Esophagus muscularis mucosa (tissue), 4 donors: Measurements from ENCODE around the gene ZNF283. TPM values are rescaled to one million over a fixed set of nuclear protein-coding genes. Genes with fewer than 3 reads are reported as not detected.
A peak's percentile ranks its signal among the peaks of the same experiment; 100 is the strongest.

Source experiments
- DNase-seq: peaks from one replicate; pipeline ENCODE4 v3.0.0-alpha.2; 2017; ENCODE audit errors: extremely low spot score
- H3K27ac ChIP-seq, 4 donors: fragments of 200-600 bp; sonication (generic); replicated peaks in 1 of 4; 1 replicate in 3 of 4; 2 replicates in 1 of 4; pipeline ENCODE4 v1.5.1; 2016 to 2019; ENCODE audit warnings: mild to moderate bottlenecking in 1 of 4
- H3K27me3 ChIP-seq, 4 donors: fragments of 200-600 bp; sonication (generic); one replicate each; pipeline versions ENCODE4 v1.5.1 to v1.6.0; 2016 to 2019
- H3K36me3 ChIP-seq, 4 donors: fragments of 200-600 bp; sonication (generic); one replicate each; pipeline ENCODE4 v1.5.1; 2016 to 2019
- H3K4me1 ChIP-seq, 4 donors: fragments of 200-600 bp; sonication (generic); one replicate each; pipeline ENCODE4 v1.5.1; 2016 to 2019
- H3K4me3 ChIP-seq, 4 donors: fragments of 200-600 bp; sonication (generic); 1 replicate in 2 of 4; 2 replicates in 2 of 4; pipeline ENCODE4 v1.5.1; 2016 to 2019; ENCODE audit warnings: mild to moderate bottlenecking in 4 of 4, moderate library complexity in 1 of 4
- H3K9me3 ChIP-seq, 4 donors: fragments of 200-600 bp; sonication (generic); 1 replicate in 3 of 4; 2 replicates in 1 of 4; pipeline ENCODE4 v1.5.1; 2016 to 2019
- EP300 ChIP-seq: sonication (generic); formaldehyde crosslinking; IDR thresholded peaks from one replicate; pipeline ENCODE4 v1.6.1; 2017; ENCODE audit warnings: antibody characterized with exemption
- POLR2A ChIP-seq: fragments of 450-650 bp; IDR thresholded peaks from one replicate; pipeline ENCODE4 v1.6.1; 2017; ENCODE audit warnings: antibody characterized with exemption, moderate library complexity, mild to moderate bottlenecking, low read depth
- POLR2AphosphoS5 ChIP-seq, 2 donors: sonication (generic); formaldehyde crosslinking; IDR thresholded peaks; one replicate each; pipeline ENCODE4 v1.6.1; 2017; ENCODE audit warnings: antibody characterized with exemption in 2 of 2
- WGBS: methylation state at CpG from one replicate; pipeline ENCODE4 v1.1.5; 2018; 5-methylcytosine and 5-hydroxymethylcytosine counted together
- intact Hi-C: fragments of 100-400 bp; cut with DNase I; formaldehyde crosslinking; loops from one replicate; pipeline ENCODE4 v1.15.1; 2023
- total RNA-seq, 4 donors: library from RNA; depleted of rRNA; stranded (reverse); fragments of >200 nt; gene quantifications; one replicate each; pipeline versions ENCODE4 v1.1.0 to v1.2.1, GENCODE V29; 2016
- TF ChIP-seq, protein P1 (sequence below), 3 experiments: fragments of 200-600 bp in 2 of 3; fragments of 450-650 bp in 1 of 3; sonication (generic) in 2 of 3; IDR thresholded peaks; one replicate each; pipeline ENCODE4 v1.5.1; 2017 to 2019; ENCODE audit warnings: antibody characterized with exemption in 3 of 3, mild to moderate bottlenecking in 2 of 3, moderate library complexity in 1 of 3

ZNF283 gene
- total RNA-seq, 4 donors from 2014 or later, result 6.4 to 11.5 (median 7.5) TPM

DNA sequence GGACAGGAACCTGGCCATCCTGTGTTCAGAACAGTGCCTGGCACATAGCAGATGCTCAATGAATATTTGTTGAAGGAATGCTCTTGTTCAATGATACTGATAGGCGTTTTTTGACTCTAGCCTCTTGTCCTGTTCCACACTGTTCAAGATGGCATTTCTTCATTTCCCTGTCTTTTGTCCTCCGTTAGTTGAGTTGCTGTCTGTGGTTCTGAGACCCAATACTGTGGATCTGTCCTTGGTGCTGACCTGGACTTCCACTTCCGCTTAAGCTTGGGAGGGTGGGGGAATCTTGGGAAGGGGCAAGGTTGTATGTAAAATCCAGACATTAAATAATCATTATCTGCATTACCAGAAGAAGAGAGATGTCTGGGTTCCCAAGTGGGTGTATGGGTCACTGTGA, 38.1 kb upstream of the ZNF283 start:
- Histone ChIP-seq H3K4me3 (no peak overlapping the region), H3K27me3 (peaks cover 0 to 42% (median 0%) of the 10 kb centered on the region in 4 donors), H3K4me1 (peaks cover 8 to 13% (median 11%) of the 10 kb centered on the region in 4 donors), H3K9me3 (no peaks in the 10 kb centered on the region), H3K36me3 (no peaks in the 10 kb centered on the region), H3K27ac (no peak overlapping the region)
- intact Hi-C loops, result no loop called here
- TF ChIP-seq, protein P1, sequence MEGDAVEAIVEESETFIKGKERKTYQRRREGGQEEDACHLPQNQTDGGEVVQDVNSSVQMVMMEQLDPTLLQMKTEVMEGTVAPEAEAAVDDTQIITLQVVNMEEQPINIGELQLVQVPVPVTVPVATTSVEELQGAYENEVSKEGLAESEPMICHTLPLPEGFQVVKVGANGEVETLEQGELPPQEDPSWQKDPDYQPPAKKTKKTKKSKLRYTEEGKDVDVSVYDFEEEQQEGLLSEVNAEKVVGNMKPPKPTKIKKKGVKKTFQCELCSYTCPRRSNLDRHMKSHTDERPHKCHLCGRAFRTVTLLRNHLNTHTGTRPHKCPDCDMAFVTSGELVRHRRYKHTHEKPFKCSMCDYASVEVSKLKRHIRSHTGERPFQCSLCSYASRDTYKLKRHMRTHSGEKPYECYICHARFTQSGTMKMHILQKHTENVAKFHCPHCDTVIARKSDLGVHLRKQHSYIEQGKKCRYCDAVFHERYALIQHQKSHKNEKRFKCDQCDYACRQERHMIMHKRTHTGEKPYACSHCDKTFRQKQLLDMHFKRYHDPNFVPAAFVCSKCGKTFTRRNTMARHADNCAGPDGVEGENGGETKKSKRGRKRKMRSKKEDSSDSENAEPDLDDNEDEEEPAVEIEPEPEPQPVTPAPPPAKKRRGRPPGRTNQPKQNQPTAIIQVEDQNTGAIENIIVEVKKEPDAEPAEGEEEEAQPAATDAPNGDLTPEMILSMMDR (IDR thresholded peaks at IDR 0.05), result no peak
- TF ChIP-seq EP300, result no peak
- no peak for DNase-seq
- 7% methylated on average over 3 of the region's 3 CpGs for WGBS

DNA sequence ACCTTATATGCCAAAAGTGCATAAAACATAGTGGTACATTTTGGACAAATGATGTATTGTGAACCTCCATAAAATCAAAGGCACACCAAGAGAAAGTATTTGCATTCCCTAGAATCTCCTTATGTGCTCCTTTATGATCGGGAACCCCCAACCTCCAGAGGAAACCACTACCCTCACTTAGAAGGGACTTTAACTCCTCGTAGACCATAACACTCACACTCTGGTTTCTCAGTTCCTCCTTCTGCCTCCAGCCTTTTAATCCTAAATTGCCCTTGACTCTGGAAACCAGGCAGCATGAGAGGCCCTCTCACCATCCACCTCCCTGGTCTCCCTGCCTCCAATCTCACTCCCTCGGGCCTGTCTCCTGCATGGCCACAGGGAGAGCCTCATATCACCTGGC, 36.5 kb upstream of the ZNF283 start:
- no peak for TF ChIP-seq POLR2AphosphoS5 (IDR thresholded peaks at IDR 0.05)
- TF ChIP-seq, protein P1 (IDR thresholded peaks at IDR 0.05), result no peak
- Histone ChIP-seq H3K36me3 (no peaks in the 10 kb centered on the region), H3K27me3 (peaks cover 0 to 47% (median 0%) of the 10 kb centered on the region in 4 donors), H3K27ac (no peak overlapping the region), H3K9me3 (no peaks in the 10 kb centered on the region), H3K4me1 (no peaks in the 10 kb centered on the region), H3K4me3 (no peak overlapping the region)
- intact Hi-C loops, result no loop called here
- WGBS, result 42% methylated on average over 3 of the region's 3 CpGs
- DNase-seq, result no peak

- DNase-seq, result no peak
- Histone ChIP-seq H3K4me1 (peaks cover 6 to 20% (median 14%) of the 10 kb centered on the region in 4 donors), H3K36me3 (peaks cover 0 to 4% (median 0%) of the 10 kb centered on the region in 4 donors), H3K27me3 (peaks cover 0 to 75% (median 9%) of the 10 kb centered on the region in 4 donors), H3K27ac (no peak overlapping the region), H3K9me3 (no peaks in the 10 kb centered on the region), H3K4me3 (no peak overlapping the region)
- intact Hi-C loops, result no loop called here
- TF ChIP-seq POLR2A (no peak), EP300 (no peak), POLR2AphosphoS5 (IDR thresholded peaks at IDR 0.05) (no peak)
- TF ChIP-seq, protein P1 (IDR thresholded peaks at IDR 0.05), result no peak
- 64% methylated on average over 6 of the region's 6 CpGs for WGBS
These were observed 30.0 kb upstream of the ZNF283 start for GRCh38 chr19:43797118-43797517.

- Histone ChIP-seq H3K4me1 (peaks cover 6 to 20% (median 14%) of the 10 kb centered on the region in 4 donors), H3K27ac (no peak overlapping the region), H3K4me3 (no peak overlapping the region), H3K9me3 (no peaks in the 10 kb centered on the region), H3K27me3 (peaks cover 0 to 78% (median 9%) of the 10 kb centered on the region in 4 donors), H3K36me3 (peaks cover 0 to 4% (median 0%) of the 10 kb centered on the region in 4 donors)
- TF ChIP-seq POLR2AphosphoS5 (IDR thresholded peaks at IDR 0.05), result no peak
- no peak for TF ChIP-seq POLR2A
- TF ChIP-seq, protein P1 (IDR thresholded peaks at IDR 0.05), result no peak
- TF ChIP-seq EP300, result no peak
- intact Hi-C loops, result no loop called here
- DNase-seq, result no peak
- 84% methylated on average over 7 of the region's 7 CpGs for WGBS
These were observed 29.6 kb upstream of the ZNF283 start for GRCh38 chr19:43797556-43797955.

DNA sequence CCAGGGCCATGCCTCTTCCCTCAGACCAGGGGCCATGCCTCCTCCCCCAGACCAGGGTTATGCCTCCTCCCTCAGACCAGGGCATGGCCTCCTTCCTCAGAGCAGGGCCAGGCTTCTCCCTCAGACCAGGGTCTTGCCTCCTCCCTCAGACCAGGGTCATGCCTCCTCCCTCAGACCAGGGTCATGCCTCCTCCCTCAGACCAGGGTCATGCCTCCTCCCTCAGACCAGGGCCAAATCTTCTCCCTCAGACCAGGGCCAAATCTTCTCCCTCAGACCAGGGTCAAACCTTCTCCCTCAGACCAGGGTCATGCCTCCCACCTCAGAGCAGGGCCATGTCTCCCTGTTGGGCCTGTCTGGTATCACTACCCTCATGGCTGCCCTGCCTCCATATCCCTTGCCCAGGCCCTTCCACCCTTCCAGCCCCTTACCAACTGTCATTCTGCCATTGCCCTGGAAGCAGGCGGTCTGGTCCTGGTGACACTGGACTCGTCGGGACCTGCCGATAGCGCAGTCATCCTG, 29.0 kb upstream of the ZNF283 start:
- Histone ChIP-seq H3K27me3 (peaks cover 0 to 74% (median 9%) of the 10 kb centered on the region in 4 donors), H3K4me1 (peaks cover 6 to 20% (median 14%) of the 10 kb centered on the region in 4 donors), H3K27ac (no peak overlapping the region), H3K4me3 (peak overlapping the region; percentile 45 to 63 (median 50)), H3K9me3 (no peaks in the 10 kb centered on the region), H3K36me3 (peaks cover 0 to 4% (median 0%) of the 10 kb centered on the region in 4 donors)
- no peak for DNase-seq
- TF ChIP-seq POLR2AphosphoS5 (IDR thresholded peaks at IDR 0.05), result no peak
- no peak for TF ChIP-seq EP300
- TF ChIP-seq, protein P1 (IDR thresholded peaks at IDR 0.05), result no peak
- no peak for TF ChIP-seq POLR2A
- intact Hi-C loops, result no loop called here
- 50% methylated on average over 2 of the region's 5 CpGs for WGBS
